HEK293 (cell line): ENCODE results near the gene MEIKIN.
A peak's percentile ranks its signal among the peaks of the same experiment; 100 is the strongest.

Experiments
- GLIS2 ChIP-seq: fragments of 450-650 bp; formaldehyde crosslinking; IDR thresholded peaks from 2 replicates; pipeline ENCODE4 v1.5.1; 2016; ENCODE audit warnings: missing biosample characterization, missing genetic modification characterization
- KLF10 ChIP-seq: fragments of 450-650 bp; IDR thresholded peaks from 2 replicates; pipeline ENCODE4 v1.5.1; 2018; ENCODE audit warnings: missing biosample characterization, mild to moderate bottlenecking, missing genetic modification characterization
- KLF16 ChIP-seq: fragments of 450-650 bp; formaldehyde crosslinking; IDR thresholded peaks from 2 replicates; pipeline ENCODE4 v1.5.1; 2017; ENCODE audit warnings: missing biosample characterization, missing genetic modification characterization
- MZF1 ChIP-seq: fragments of 450-650 bp; formaldehyde crosslinking; IDR thresholded peaks from 2 replicates; pipeline ENCODE4 v1.5.1; 2017; ENCODE audit warnings: missing biosample characterization, missing genetic modification characterization, borderline replicate concordance
- SETDB1 ChIP-seq: IDR thresholded peaks from one replicate; pipeline ENCODE4 v1.6.1; 2017; ENCODE audit warnings: mild to moderate bottlenecking, low read length, moderate library complexity, mixed read lengths; ENCODE audit not compliant: insufficient read length
- SP7 ChIP-seq: fragments of 450-650 bp; formaldehyde crosslinking; IDR thresholded peaks from 2 replicates; pipeline ENCODE4 v1.5.1; 2016; ENCODE audit warnings: missing biosample characterization, missing genetic modification characterization
- ZFP41 ChIP-seq: fragments of 450-650 bp; formaldehyde crosslinking; IDR thresholded peaks from 2 replicates; pipeline ENCODE4 v1.5.1; 2016; ENCODE audit warnings: missing biosample characterization, missing genetic modification characterization, borderline replicate concordance
- ZFP69B ChIP-seq: fragments of 450-650 bp; formaldehyde crosslinking; IDR thresholded peaks from 2 replicates; pipeline ENCODE4 v1.5.1; 2016; ENCODE audit warnings: missing biosample characterization, missing genetic modification characterization
- ZNF132 ChIP-seq: fragments of 450-650 bp; formaldehyde crosslinking; IDR thresholded peaks from 2 replicates; pipeline ENCODE4 v1.5.1; 2017; ENCODE audit warnings: missing biosample characterization, missing genetic modification characterization, borderline replicate concordance
- ZNF175 ChIP-seq: fragments of 450-650 bp; formaldehyde crosslinking; IDR thresholded peaks from 2 replicates; pipeline ENCODE4 v1.5.1; 2016; ENCODE audit warnings: missing biosample characterization, missing genetic modification characterization
- ZNF184 ChIP-seq: fragments of 450-650 bp; IDR thresholded peaks from 2 replicates; pipeline ENCODE4 v1.5.1; 2018; ENCODE audit warnings: missing biosample characterization, mild to moderate bottlenecking, missing genetic modification characterization
- ZNF354C ChIP-seq: fragments of 450-650 bp; formaldehyde crosslinking; IDR thresholded peaks from 2 replicates; pipeline ENCODE4 v1.5.1; 2016; ENCODE audit warnings: missing biosample characterization, missing genetic modification characterization, low read depth, borderline replicate concordance
- ZNF37A ChIP-seq: fragments of 450-650 bp; IDR thresholded peaks from 2 replicates; pipeline ENCODE4 v1.5.1; 2018; ENCODE audit warnings: missing biosample characterization, missing genetic modification characterization
- ZNF521 ChIP-seq: fragments of 450-650 bp; formaldehyde crosslinking; IDR thresholded peaks from 2 replicates; pipeline ENCODE4 v1.5.1; 2017; ENCODE audit warnings: missing biosample characterization, mild to moderate bottlenecking, missing genetic modification characterization
- ZNF530 ChIP-seq: fragments of 450-650 bp; formaldehyde crosslinking; IDR thresholded peaks from 2 replicates; pipeline ENCODE4 v1.5.1; 2016; ENCODE audit warnings: low read depth, missing biosample characterization, missing genetic modification characterization
- ZNF624 ChIP-seq: fragments of 450-650 bp; formaldehyde crosslinking; IDR thresholded peaks from 2 replicates; pipeline ENCODE4 v1.5.1; 2017; ENCODE audit warnings: missing biosample characterization, missing genetic modification characterization
- ZNF629 ChIP-seq: fragments of 450-650 bp; formaldehyde crosslinking; IDR thresholded peaks from 2 replicates; pipeline ENCODE4 v1.5.1; 2017; ENCODE audit warnings: missing biosample characterization, missing genetic modification characterization
- ZNF76 ChIP-seq: fragments of 450-650 bp; formaldehyde crosslinking; IDR thresholded peaks from 2 replicates; pipeline ENCODE4; 2016; ENCODE audit warnings: low read depth, missing biosample characterization, missing genetic modification characterization, borderline replicate concordance
- ZSCAN30 ChIP-seq: fragments of 450-650 bp; IDR thresholded peaks from 2 replicates; pipeline ENCODE4 v1.5.1; 2018; ENCODE audit warnings: missing biosample characterization, mild to moderate bottlenecking, missing genetic modification characterization, moderate library complexity
- TF ChIP-seq, protein P1 (sequence below): IDR thresholded peaks from 2 replicates; pipeline ENCODE4 v1.6.1; 2011; ENCODE audit warnings: mild to moderate bottlenecking, low read depth, low read length, borderline replicate concordance
- TF ChIP-seq, protein P2 (sequence below): fragments of 450-650 bp; formaldehyde crosslinking; IDR thresholded peaks from 2 replicates; pipeline ENCODE4 v1.5.1; 2016; ENCODE audit warnings: missing biosample characterization, missing genetic modification characterization
- TF ChIP-seq, protein P3 (sequence below): fragments of 450-650 bp; formaldehyde crosslinking; IDR thresholded peaks from 2 replicates; pipeline ENCODE4 v1.5.1; 2016; ENCODE audit warnings: missing biosample characterization, missing genetic modification characterization
- TF ChIP-seq, protein P4 (sequence below): fragments of 450-650 bp; formaldehyde crosslinking; IDR thresholded peaks from 2 replicates; pipeline ENCODE4 v1.5.1; 2016; ENCODE audit warnings: missing biosample characterization, missing genetic modification characterization
- TF ChIP-seq, protein P5 (sequence below): fragments of 450-650 bp; formaldehyde crosslinking; IDR thresholded peaks from 2 replicates; pipeline ENCODE4 v1.5.1; 2016; ENCODE audit warnings: missing biosample characterization, missing genetic modification characterization
- TF ChIP-seq, protein P6 (sequence below): fragments of 450-650 bp; formaldehyde crosslinking; IDR thresholded peaks from 2 replicates; pipeline ENCODE4 v1.5.1; 2017; ENCODE audit warnings: missing biosample characterization, missing genetic modification characterization
- TF ChIP-seq, protein P7 (sequence below): fragments of 450-650 bp; formaldehyde crosslinking; IDR thresholded peaks from 2 replicates; pipeline ENCODE4 v1.5.1; 2016; ENCODE audit warnings: missing biosample characterization, missing genetic modification characterization

MEIKIN gene

DNA sequence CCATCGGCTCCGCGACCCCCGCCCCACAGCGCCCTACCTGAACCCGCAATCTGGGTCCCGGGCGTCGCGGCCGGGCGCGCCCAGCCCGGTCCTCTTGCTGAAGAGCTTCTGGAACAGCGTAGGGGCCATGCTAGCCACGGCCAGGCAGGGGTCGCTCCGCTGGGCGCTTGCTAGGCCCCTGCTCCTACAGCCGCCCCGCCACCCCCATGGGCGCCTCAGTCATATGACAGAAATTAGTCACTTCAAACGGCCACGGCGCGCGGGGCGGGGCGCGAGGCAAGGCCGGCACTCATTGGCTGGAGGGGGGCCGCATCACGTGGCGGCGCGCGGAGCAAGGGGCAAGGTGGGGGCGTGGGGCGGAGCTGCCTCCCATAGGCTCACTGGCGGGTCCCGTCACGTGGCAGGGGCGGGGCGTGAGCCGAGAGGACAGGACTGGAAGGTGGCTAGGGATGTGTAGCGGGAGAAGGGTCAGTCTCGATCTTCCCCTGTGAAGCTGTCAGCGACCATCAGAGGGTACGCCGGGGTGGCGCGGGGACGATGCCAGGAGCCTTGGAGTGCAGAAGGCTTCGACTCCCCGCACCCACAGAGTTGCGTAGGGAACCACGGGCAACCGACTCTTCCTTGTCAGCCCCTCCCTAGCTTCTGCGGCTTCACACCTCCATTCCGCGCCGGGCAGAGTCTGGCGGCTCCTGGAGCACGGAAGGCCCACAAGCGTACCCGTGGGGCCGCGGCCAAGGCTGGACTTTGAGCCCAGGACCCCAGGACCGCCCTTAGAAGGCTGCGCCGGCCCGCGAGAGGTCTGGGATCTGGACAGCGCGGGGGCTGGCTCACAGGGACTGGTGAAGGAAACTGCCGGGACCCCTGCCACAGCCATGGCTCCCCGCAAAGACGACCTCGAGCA, 148.4 kb downstream of the MEIKIN start, which contains the start of gene FNIP1 (continued):
- TF ChIP-seq, protein P1, sequence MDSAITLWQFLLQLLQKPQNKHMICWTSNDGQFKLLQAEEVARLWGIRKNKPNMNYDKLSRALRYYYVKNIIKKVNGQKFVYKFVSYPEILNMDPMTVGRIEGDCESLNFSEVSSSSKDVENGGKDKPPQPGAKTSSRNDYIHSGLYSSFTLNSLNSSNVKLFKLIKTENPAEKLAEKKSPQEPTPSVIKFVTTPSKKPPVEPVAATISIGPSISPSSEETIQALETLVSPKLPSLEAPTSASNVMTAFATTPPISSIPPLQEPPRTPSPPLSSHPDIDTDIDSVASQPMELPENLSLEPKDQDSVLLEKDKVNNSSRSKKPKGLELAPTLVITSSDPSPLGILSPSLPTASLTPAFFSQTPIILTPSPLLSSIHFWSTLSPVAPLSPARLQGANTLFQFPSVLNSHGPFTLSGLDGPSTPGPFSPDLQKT = no peak
- TF ChIP-seq ZNF624 = no peak
- TF ChIP-seq, protein P2, sequence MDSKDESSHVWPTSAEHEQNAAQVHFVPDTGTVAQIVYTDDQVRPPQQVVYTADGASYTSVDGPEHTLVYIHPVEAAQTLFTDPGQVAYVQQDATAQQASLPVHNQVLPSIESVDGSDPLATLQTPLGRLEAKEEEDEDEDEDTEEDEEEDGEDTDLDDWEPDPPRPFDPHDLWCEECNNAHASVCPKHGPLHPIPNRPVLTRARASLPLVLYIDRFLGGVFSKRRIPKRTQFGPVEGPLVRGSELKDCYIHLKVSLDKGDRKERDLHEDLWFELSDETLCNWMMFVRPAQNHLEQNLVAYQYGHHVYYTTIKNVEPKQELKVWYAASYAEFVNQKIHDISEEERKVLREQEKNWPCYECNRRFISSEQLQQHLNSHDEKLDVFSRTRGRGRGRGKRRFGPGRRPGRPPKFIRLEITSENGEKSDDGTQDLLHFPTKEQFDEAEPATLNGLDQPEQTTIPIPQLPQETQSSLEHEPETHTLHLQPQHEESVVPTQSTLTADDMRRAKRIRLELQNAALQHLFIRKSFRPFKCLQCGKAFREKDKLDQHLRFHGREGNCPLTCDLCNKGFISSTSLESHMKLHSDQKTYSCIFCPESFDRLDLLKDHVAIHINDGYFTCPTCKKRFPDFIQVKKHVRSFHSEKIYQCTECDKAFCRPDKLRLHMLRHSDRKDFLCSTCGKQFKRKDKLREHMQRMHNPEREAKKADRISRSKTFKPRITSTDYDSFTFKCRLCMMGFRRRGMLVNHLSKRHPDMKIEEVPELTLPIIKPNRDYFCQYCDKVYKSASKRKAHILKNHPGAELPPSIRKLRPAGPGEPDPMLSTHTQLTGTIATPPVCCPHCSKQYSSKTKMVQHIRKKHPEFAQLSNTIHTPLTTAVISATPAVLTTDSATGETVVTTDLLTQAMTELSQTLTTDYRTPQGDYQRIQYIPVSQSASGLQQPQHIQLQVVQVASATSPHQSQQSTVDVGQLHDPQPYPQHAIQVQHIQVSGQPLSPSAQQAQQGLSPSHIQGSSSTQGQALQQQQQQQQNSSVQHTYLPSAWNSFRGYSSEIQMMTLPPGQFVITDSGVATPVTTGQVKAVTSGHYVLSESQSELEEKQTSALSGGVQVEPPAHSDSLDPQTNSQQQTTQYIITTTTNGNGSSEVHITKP (tag by site-specific recombination) = no peak
- TF ChIP-seq ZNF530 (tag by site-specific recombination) = no peak
- TF ChIP-seq, protein P3, sequence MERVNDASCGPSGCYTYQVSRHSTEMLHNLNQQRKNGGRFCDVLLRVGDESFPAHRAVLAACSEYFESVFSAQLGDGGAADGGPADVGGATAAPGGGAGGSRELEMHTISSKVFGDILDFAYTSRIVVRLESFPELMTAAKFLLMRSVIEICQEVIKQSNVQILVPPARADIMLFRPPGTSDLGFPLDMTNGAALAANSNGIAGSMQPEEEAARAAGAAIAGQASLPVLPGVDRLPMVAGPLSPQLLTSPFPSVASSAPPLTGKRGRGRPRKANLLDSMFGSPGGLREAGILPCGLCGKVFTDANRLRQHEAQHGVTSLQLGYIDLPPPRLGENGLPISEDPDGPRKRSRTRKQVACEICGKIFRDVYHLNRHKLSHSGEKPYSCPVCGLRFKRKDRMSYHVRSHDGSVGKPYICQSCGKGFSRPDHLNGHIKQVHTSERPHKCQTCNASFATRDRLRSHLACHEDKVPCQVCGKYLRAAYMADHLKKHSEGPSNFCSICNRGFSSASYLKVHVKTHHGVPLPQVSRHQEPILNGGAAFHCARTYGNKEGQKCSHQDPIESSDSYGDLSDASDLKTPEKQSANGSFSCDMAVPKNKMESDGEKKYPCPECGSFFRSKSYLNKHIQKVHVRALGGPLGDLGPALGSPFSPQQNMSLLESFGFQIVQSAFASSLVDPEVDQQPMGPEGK (tag by site-specific recombination) = peak; percentile 97
- no peak for TF ChIP-seq ZNF354C
- TF ChIP-seq, protein P4, sequence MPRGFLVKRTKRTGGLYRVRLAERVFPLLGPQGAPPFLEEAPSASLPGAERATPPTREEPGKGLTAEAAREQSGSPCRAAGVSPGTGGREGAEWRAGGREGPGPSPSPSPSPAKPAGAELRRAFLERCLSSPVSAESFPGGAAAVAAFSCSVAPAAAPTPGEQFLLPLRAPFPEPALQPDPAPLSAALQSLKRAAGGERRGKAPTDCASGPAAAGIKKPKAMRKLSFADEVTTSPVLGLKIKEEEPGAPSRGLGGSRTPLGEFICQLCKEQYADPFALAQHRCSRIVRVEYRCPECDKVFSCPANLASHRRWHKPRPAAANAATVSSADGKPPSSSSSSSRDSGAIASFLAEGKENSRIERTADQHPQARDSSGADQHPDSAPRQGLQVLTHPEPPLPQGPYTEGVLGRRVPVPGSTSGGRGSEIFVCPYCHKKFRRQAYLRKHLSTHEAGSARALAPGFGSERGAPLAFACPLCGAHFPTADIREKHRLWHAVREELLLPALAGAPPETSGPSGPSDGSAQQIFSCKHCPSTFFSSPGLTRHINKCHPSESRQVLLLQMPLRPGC (tag by site-specific recombination) = no peak
- TF ChIP-seq, protein P5, sequence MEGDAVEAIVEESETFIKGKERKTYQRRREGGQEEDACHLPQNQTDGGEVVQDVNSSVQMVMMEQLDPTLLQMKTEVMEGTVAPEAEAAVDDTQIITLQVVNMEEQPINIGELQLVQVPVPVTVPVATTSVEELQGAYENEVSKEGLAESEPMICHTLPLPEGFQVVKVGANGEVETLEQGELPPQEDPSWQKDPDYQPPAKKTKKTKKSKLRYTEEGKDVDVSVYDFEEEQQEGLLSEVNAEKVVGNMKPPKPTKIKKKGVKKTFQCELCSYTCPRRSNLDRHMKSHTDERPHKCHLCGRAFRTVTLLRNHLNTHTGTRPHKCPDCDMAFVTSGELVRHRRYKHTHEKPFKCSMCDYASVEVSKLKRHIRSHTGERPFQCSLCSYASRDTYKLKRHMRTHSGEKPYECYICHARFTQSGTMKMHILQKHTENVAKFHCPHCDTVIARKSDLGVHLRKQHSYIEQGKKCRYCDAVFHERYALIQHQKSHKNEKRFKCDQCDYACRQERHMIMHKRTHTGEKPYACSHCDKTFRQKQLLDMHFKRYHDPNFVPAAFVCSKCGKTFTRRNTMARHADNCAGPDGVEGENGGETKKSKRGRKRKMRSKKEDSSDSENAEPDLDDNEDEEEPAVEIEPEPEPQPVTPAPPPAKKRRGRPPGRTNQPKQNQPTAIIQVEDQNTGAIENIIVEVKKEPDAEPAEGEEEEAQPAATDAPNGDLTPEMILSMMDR = peak; percentile 66
- TF ChIP-seq ZNF76 (tag by site-specific recombination) = peak; percentile 46; the same call in 1 of the 2 replicates
- 0 out of 2 replicates have a peak, but pooled peaks have one; percentile 34 for TF ChIP-seq MZF1
- TF ChIP-seq SP7 (tag by site-specific recombination) = peak; percentile 55
- TF ChIP-seq, protein P6, sequence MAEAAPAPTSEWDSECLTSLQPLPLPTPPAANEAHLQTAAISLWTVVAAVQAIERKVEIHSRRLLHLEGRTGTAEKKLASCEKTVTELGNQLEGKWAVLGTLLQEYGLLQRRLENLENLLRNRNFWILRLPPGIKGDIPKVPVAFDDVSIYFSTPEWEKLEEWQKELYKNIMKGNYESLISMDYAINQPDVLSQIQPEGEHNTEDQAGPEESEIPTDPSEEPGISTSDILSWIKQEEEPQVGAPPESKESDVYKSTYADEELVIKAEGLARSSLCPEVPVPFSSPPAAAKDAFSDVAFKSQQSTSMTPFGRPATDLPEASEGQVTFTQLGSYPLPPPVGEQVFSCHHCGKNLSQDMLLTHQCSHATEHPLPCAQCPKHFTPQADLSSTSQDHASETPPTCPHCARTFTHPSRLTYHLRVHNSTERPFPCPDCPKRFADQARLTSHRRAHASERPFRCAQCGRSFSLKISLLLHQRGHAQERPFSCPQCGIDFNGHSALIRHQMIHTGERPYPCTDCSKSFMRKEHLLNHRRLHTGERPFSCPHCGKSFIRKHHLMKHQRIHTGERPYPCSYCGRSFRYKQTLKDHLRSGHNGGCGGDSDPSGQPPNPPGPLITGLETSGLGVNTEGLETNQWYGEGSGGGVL (tag by site-specific recombination) = no peak
- TF ChIP-seq ZSCAN30 (tag by site-specific recombination) = peak; percentile 84
- TF ChIP-seq KLF16 (tag by site-specific recombination) = peak; percentile 71
- no peak for TF ChIP-seq ZNF175
- peak; percentile 98 for TF ChIP-seq GLIS2 (tag by site-specific recombination)
- no peak for TF ChIP-seq SETDB1
- TF ChIP-seq ZNF132 = no peak
- no peak for TF ChIP-seq ZNF521 (tag by site-specific recombination)
- TF ChIP-seq ZFP41 (tag by site-specific recombination) = no peak
- peak; percentile 99 for TF ChIP-seq KLF10
- TF ChIP-seq, protein P7, sequence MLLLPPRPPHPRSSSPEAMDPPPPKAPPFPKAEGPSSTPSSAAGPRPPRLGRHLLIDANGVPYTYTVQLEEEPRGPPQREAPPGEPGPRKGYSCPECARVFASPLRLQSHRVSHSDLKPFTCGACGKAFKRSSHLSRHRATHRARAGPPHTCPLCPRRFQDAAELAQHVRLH = no peak; the same call in 1 of the 2 replicates
- TF ChIP-seq ZNF629 = peak; percentile 43; the same call in 1 of the 2 replicates
- no peak for TF ChIP-seq ZNF37A (tag by site-specific recombination)
- peak; percentile 95 for TF ChIP-seq ZFP69B
- TF ChIP-seq ZNF184 (tag by site-specific recombination) = no peak
